ENCODE data around the gene MEX3D. TPM values are rescaled to one million over a fixed set of nuclear protein-coding genes. Genes with fewer than 3 reads are reported as not detected.

MEX3D gene
- total RNA-seq, 1 donor from 2014 or later = 55.0 TPM

GRCh38 chr19:1598777-1599459, 30.8 kb upstream of the MEX3D start:
- FAIRE-seq (no peak), DNase-seq (ENCODE audit: low spot score in 2 of 2) (no peak)

- no peak for FAIRE-seq
- DNase-seq (ENCODE audit: low spot score in 2 of 2) = no peak
Measured at GRCh38 chr19:1593501-1593772, 25.3 kb upstream of the MEX3D start.

DNA sequence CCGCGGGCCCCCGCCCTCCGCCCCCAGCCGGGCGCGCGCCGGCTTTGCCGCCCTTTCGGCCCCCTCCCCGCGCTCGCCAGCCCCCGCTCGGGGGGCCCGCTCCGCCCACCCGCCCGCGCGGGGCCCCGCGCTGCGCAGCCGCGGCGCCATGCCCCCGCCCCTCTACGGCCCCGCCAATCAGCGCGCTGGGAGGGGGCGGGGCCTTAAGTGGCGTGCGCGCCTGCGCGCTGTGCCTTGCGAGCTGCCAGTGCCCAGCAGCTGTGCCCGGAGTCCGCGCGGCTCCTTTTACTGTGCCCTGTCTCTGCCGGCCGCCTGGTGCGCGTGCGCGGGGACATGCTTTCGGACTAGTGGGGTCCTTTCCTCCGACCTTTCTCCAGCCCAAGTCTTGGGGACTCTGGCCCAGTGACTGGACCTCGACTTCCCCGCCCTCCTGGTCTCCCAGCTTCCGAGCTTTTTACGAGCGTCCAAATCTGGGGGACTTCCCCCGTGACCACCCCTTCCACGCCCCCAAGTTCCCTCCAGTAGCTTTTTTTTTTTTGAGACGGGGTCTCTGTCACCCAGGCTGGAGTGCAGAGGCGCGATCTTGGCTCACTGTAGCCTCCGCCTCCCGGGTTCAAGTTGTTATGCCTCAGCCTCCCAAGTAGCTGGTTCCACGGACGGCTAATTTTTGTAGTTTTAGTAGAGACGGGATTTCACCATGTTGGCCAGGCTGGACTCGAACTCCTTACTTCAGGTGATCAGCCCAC, 24.8 kb upstream of the MEX3D start, which contains the start of gene MBD3:
MBD3 (minus strand) TSS at position 111 of the 746 bp plus-strand sequence. CDS start 234 bp downstream, outside the sequence.
- FAIRE-seq = no peak

DNA sequence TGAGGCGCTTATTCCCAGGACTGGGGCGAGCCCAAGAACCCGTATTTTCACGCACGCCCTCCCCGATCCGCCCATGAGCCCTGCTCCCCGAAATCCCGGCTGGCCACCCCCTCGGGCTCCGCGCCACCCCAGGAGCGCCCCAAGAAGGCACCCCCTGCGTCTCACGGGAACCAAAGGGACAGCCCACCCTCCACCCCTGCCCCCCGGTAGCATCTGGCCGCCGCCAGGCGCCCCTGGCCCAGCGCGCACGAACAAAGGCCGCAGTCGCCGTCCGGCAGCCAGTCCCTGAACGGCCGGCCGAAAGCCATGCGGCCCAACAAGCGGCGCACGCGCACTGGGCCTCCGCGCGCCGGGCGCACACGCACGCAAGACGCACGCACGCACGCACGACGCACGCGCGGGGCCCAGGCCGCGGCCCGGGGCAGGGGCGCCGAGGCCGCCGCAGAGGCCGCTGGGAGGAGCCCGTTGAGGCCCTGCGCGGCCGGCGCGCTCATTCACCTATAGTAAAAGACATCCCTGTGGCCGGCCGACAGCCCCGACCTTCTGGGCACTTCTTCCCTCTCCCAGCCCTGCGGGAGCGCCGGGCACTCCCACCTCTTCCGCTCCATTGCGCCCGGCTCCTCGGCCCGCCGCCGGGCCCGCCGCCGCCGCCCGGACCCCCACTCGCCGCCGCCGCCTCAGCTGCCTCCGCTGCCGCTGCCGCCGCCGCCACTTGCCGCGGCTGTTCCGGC, 24.1 kb upstream of the MEX3D start:
- FAIRE-seq = no peak
- DNase-seq (ENCODE audit: low spot score in 2 of 2) = peak; percentile 97 to 98

More for the DNA sequence above, 24.8 kb upstream of the MEX3D start, which contains the start of gene MBD3:
- DNase-seq (ENCODE audit: low spot score in 2 of 2) = peak; percentile 99

- DNase-seq (ENCODE audit: low spot score in 2 of 2) = peak in 1 of 2 donors; percentile 52
- FAIRE-seq = no peak
Measured at GRCh38 chr19:1591421-1592023, 23.4 kb upstream of the MEX3D start.

- no peak for DNase-seq (ENCODE audit: low spot score in 2 of 2)
- no peak for FAIRE-seq
Measured at GRCh38 chr19:1590641-1591397, 22.7 kb upstream of the MEX3D start.

GRCh38 chr19:1587872-1588271, 19.7 kb upstream of the MEX3D start:
- FAIRE-seq = no peak
- DNase-seq (ENCODE audit: low spot score in 2 of 2) = no peak

- FAIRE-seq (no peak), DNase-seq (ENCODE audit: low spot score in 2 of 2) (no peak)
Measured at GRCh38 chr19:1585243-1585580, 17.1 kb upstream of the MEX3D start.

GRCh38 chr19:1584500-1585242, 16.5 kb upstream of the MEX3D start:
- FAIRE-seq (no peak), DNase-seq (ENCODE audit: low spot score in 2 of 2) (no peak)

GRCh38 chr19:1582201-1582600, 14.1 kb upstream of the MEX3D start:
- no peak for FAIRE-seq
- DNase-seq (ENCODE audit: low spot score in 2 of 2) = no peak

GRCh38 chr19:1580957-1581356, 12.8 kb upstream of the MEX3D start:
- FAIRE-seq (no peak), DNase-seq (ENCODE audit: low spot score in 2 of 2) (no peak)

- DNase-seq (ENCODE audit: low spot score in 2 of 2) (no peak), FAIRE-seq (no peak)
Measured at GRCh38 chr19:1580382-1580781, 12.3 kb upstream of the MEX3D start.

DNA sequence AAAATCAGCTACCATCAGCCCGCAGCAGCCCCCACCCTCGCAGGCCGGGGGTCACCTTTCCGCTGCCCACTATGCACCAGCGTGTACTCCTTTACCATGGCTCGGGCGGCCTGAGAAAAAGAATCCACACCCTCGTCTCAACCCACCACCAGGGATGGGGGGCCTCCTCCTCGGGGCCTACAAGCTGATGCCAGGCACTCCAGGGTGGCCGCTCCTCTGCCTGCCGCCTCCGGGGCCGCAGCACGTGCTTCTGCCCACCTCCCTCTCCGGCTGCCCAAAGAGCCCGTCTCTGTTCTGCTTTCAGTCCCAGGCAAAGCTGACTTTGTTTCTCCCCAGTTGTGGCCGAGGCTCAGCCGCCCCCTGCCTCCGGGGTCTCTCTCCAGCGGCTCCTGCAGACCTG, 11.1 kb upstream of the MEX3D start:
- FAIRE-seq (no peak), DNase-seq (ENCODE audit: low spot score in 2 of 2) (no peak)

DNA sequence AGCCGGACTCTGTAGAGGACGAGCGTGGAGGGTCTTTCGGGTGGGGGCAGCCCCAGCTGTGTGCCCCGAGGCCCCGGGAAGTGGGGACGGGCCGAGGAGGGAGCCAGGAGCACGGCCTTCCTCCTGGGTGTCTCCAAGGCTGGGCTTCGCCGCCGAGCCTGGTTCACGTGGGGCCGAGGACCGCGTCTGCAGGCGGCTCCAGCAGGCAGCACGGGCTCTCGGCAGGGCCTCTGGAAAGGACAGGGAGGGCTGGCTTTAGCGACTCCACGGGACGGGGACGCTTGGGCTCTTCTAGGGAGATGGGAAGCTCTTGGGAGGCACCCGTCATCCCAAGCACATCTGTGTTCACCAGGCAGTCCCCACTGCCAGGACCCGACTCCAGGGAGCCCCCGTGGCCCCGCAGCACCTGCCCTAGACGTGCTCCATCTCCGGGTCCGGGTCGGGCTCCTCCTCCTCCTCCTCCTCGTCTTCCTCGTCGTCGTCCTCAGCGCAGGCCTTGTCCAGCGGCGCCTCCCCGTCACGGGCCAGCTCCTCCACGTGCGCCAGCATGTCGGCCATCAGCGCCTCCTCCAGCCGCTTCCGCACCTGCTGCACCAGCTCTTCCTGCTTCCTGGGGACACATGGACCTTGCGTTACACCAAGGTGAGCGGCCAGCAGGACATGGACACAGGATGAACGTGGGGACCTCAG, 9.9 kb upstream of the MEX3D start:
- DNase-seq (ENCODE audit: low spot score in 2 of 2) = no peak

DNA sequence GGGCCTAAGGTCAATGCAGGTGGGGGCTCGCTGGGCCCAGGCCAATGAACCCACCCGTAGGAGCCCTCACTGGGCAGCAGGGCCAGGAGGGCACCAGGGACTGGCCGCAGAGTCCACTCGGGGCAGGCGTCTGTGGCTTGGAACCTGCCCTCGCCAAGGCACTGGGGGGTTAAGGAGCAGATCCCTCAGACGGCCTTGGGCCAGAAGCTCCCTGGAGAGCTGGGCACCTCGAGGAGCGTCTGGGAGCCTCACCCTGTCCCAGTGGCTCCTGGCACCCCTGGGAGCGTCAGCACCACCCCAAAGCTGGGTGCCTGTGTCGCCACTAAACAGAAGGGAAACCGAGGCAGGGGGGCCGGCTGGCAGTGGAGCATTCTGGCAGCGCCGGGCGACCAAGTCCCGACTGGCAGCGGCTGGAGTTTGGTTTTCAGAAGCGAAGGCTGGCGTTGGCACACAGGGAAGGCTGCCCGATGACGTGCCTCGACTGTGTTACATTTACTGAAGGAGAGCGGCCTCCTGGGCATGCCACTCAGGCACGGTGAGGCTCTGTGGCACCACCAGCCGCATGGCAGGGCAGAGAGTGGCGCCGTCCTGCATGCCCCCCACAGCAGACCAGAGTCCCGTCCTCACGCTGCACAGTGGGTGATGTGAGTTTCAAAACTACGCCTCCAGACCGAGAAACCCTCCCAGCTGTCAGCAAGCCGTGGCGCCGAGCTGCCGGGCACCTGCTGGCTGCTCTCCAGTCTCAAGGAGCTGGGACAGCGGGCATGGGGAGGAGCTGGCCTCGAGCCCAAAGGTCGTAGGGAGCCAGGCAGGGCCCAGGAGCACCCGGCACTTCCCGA, 9.2 kb upstream of the MEX3D start:
- no peak for DNase-seq (ENCODE audit: low spot score in 2 of 2)
- FAIRE-seq = no peak

More for the DNA sequence above, 9.9 kb upstream of the MEX3D start:
- FAIRE-seq = no peak

GRCh38 chr19:1576242-1577089, 8.3 kb upstream of the MEX3D start:
- FAIRE-seq = no peak

More at GRCh38 chr19:1576242-1577089, 8.3 kb upstream of the MEX3D start:
- no peak for DNase-seq (ENCODE audit: low spot score in 2 of 2)

Measured in frontal cortex (tissue), 4 donors.